AG09309 (cell line): ENCODE measurements around the gene ADGRA3.
"Not testable (repeated sequence)": the region's sequence is repeated elsewhere in the genome, so short reads cannot be mapped to it uniquely, and the experiment has no call there.

Source experiments
- DNase-seq: peaks from one replicate; pipeline ENCODE4 v3.0.0-alpha.2; 2010; ENCODE audit warnings: low read depth
- H3K4me3 ChIP-seq: 2 replicates; pipeline ENCODE4 v1.5.1; 2011; ENCODE audit warnings: mild to moderate bottlenecking, low read depth, low read length, moderate library complexity; ENCODE audit not compliant: control insufficient read depth
- TF ChIP-seq, protein P1 (sequence below): IDR thresholded peaks from 2 replicates; pipeline ENCODE4 v1.5.1; 2011; ENCODE audit warnings: mild to moderate bottlenecking, low read depth, low read length, inconsistent platforms; ENCODE audit not compliant: insufficient read depth, control insufficient read depth; ENCODE audit errors: missing control alignments

Gene ADGRA3

DNA sequence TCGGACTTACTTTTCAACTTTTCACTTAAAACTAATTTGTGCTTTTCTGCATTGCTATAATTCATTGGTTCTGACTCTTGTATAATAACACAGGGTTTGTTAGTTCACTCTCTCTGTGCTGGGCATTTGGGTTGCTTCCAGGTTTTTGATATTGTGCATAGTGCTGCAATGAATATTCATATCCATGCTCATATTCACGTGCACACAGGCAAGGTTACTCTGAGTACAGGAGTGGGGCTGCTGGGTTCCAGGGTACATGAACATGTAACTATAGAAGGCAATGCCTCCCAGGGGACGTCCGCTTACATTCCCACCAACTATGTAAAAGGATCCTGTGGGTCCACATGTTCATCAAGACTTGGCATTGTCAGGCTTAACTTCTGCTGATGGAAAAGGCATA lies 117.2 kb downstream of the ADGRA3 start:
- TF ChIP-seq, protein P1, sequence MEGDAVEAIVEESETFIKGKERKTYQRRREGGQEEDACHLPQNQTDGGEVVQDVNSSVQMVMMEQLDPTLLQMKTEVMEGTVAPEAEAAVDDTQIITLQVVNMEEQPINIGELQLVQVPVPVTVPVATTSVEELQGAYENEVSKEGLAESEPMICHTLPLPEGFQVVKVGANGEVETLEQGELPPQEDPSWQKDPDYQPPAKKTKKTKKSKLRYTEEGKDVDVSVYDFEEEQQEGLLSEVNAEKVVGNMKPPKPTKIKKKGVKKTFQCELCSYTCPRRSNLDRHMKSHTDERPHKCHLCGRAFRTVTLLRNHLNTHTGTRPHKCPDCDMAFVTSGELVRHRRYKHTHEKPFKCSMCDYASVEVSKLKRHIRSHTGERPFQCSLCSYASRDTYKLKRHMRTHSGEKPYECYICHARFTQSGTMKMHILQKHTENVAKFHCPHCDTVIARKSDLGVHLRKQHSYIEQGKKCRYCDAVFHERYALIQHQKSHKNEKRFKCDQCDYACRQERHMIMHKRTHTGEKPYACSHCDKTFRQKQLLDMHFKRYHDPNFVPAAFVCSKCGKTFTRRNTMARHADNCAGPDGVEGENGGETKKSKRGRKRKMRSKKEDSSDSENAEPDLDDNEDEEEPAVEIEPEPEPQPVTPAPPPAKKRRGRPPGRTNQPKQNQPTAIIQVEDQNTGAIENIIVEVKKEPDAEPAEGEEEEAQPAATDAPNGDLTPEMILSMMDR: no peak
- no peak overlapping the region for H3K4me3 ChIP-seq
- DNase-seq: no peak

DNA sequence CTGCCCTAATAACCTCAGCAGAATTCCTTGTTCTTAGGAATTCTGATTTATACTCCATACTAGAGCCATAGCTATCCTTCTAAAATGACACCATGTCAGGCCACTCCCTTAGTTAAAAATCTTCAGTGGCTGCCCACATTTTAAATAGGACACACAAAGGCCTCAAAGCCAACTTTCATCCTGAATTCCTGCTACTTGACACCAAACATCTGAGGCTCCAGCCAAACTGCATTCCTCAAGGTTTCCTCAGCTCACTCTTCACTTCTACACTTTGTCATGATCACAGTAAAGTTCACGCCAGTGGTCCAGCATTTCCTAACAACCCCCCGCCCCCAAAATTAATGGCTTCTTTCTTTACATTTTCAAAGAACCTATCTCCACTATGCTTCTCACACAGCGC lies 124.3 kb downstream of the ADGRA3 start:
- TF ChIP-seq, protein P1: no peak
- peak; percentile 20 for DNase-seq

DNA sequence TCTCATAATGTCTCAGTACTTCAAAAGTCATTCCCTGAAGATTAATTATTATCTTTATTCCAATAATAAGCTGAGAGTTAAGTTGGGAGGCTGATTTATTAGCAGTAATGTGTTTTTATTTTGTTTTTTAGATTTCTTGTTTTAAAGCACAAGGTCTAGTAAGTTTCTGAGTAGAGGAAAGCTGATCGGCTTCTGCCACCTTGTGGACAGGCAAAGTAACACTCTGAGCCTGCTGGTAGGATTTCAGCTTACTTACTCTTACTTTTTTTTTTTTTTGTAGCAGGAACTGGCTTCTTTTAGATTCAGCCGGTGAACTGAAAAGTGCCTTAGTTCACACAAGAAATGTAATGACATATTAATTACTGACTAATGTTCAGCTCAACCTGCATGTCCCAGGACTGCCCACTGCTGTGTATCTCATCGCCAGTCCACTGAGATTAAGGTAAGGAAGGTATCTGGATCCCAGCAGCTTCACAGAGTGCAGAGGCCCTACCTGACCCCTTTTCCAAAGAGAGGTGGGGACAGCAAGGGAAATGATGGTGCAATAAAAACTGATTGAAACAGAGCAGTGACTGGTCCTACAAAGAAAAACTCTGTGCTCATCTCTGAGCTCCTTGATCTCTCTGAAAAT lies 126.5 kb downstream of the ADGRA3 start:
- peak; percentile 68 for DNase-seq
- TF ChIP-seq, protein P1: peak; percentile 86

More for the DNA sequence above, 124.3 kb downstream of the ADGRA3 start:
- no peak overlapping the region for H3K4me3 ChIP-seq

DNA sequence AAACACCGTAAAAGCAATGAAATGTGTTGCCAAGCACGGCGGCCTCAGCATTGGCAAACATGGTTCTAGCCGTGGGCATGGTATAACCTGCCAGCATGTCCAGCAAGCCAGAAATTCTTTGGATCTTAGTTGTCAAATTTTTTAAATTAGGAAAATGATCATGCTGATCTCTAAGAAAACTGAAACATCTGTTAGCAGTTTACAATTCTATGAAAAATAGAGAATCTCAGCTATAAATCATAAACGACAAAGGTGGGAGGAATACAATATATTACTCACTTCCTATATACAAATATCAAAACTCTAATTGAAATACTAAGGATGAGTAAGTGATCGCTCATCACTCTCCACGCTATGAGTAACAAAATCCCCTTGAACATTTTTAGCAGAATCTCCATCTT lies 130.3 kb downstream of the ADGRA3 start:
- H3K4me3 ChIP-seq: no peak overlapping the region
- peak; percentile 35 for DNase-seq
- TF ChIP-seq, protein P1: no peak

More for the DNA sequence above, 126.5 kb downstream of the ADGRA3 start:
- no peak overlapping the region for H3K4me3 ChIP-seq

DNA sequence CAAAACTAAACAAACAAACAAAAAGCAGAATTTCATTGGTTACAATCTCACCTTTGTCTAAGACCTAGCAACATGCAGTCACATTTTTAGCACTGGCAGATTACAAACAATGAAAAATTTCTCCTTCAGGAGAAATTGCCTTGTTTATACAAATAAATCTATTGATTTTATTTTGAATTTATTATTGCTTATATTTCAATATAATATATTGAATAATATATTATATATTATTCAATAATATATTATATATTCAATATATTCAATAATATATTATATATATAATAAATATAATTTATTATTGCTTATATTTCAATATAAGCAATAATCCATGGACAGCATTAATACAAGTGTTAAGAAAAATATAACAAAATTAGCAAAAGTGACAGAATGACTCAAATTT lies 131.7 kb downstream of the ADGRA3 start:
- no peak for DNase-seq
- no peak overlapping the region for H3K4me3 ChIP-seq
- TF ChIP-seq, protein P1: no peak

DNA sequence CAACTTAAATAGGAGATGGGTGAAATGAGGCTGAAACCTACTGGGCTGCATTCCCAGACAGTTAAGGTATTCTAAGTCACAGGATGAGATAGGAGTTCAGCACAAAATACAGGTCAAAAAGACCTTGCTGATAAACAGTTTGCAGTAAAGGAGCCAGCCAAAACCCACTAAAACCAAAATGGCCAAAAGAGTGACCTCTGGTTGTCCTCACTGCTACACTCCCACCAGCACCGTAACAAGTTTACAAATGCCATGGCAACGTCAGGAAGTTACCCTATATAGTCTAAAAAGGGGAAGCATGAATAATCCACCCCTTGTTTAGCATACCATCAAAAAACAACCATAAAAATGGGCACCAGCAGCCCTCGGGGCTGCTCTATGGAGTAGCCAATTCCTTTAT lies 133.7 kb downstream of the ADGRA3 start:
- H3K4me3 ChIP-seq, DNase-seq: not testable (repeated sequence)

DNA sequence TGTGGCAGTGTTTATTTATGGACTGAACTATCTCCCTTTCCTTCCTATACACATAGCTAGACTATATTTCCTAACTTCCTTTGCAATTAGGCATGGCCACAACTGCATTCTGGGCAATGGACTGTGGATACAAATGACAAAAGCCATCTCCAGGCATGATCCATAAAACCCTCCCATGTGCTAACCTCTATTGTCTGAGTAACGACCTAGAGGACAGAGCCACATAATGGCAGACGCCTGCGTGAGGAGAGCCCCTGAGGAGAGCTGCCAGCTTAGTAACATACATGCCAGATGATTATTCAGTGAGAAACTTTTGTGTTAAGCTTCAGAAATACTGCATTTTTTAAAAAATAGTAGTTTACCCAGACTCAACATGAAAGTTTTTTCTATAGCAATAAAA lies 142.9 kb downstream of the ADGRA3 start:
- TF ChIP-seq, protein P1: no peak
- no peak for DNase-seq

More for the DNA sequence above, 142.9 kb downstream of the ADGRA3 start:
- no peak overlapping the region for H3K4me3 ChIP-seq
